DOHH2 (cell line): ENCODE measurements around the gene PLXNA2.

Experiments used
- H3F3A ChIP-seq: fragments of 200-600 bp; sonication (generic), shearing (Covaris generic); 2 replicates; pipeline ENCODE4 v1.6.0; 2016; ENCODE audit warnings: antibody characterized with exemption, mild to moderate bottlenecking; ENCODE audit not compliant: control insufficient read depth, insufficient read depth
- H3K27ac ChIP-seq: fragments of 200-600 bp; sonication (generic); 2 replicates; pipeline ENCODE4 v1.5.1; 2014; ENCODE audit warnings: low read depth, mild to moderate bottlenecking, low read length, moderate library complexity
- H3K27me3 ChIP-seq: fragments of 200-600 bp; sonication (generic); 2 replicates; pipeline ENCODE4 v1.6.1; 2014; ENCODE audit warnings: mild to moderate bottlenecking, low read length, mixed read lengths; ENCODE audit not compliant: control insufficient read depth
- H3K36me3 ChIP-seq: fragments of 200-600 bp; sonication (generic); 2 replicates; pipeline ENCODE4 v1.6.1; 2014; ENCODE audit warnings: mild to moderate bottlenecking, low read length, moderate library complexity, mixed read lengths; ENCODE audit not compliant: control insufficient read depth
- H3K4me1 ChIP-seq: fragments of 200-600 bp; sonication (generic); 2 replicates; pipeline ENCODE4 v1.6.1; 2014; ENCODE audit warnings: mild to moderate bottlenecking, low read length, mixed read lengths; ENCODE audit not compliant: control insufficient read depth
- H3K4me2 ChIP-seq: fragments of 200-600 bp; sonication (generic); 2 replicates; pipeline ENCODE4 v1.6.0; 2014; ENCODE audit warnings: mild to moderate bottlenecking, low read length, moderate library complexity
- H3K4me3 ChIP-seq: fragments of 200-600 bp; sonication (generic); 2 replicates; pipeline ENCODE4 v1.5.1; 2014; ENCODE audit warnings: mild to moderate bottlenecking, low read length, mixed read lengths
- H3K79me2 ChIP-seq: fragments of 200-600 bp; sonication (generic); 2 replicates; pipeline ENCODE4 v1.6.1; 2014; ENCODE audit warnings: mild to moderate bottlenecking, low read length, mixed read lengths; ENCODE audit not compliant: control insufficient read depth
- H3K9me2 ChIP-seq: fragments of 200-600 bp; sonication (generic); replicated peaks from 2 replicates; pipeline ENCODE4 v1.6.1; 2014; ENCODE audit warnings: mild to moderate bottlenecking, low read length, mixed read lengths; ENCODE audit not compliant: control insufficient read depth
- H3K9me3 ChIP-seq: fragments of 200-600 bp; sonication (generic); 2 replicates; pipeline ENCODE4 v1.6.1; 2014; ENCODE audit warnings: antibody characterized with exemption, low read length, mixed read lengths; ENCODE audit not compliant: control insufficient read depth, insufficient read depth
- H4K20me1 ChIP-seq: fragments of 200-600 bp; sonication (generic); 2 replicates; pipeline ENCODE4 v1.6.0; 2014; ENCODE audit warnings: low read depth, mild to moderate bottlenecking, antibody characterized with exemption, low read length, moderate library complexity; ENCODE audit not compliant: control insufficient read depth, insufficient read depth
- CTCF ChIP-seq: fragments of 200-600 bp; sonication (generic); IDR thresholded peaks from one replicate; pipeline ENCODE4 v1.5.1; 2014; ENCODE audit warnings: antibody characterized with exemption, mild to moderate bottlenecking, low read depth, low read length; ENCODE audit not compliant: poor library complexity, severe bottlenecking
- EZH2phosphoT487 ChIP-seq: fragments of 200-600 bp; sonication (generic); IDR thresholded peaks from 2 replicates; pipeline ENCODE4 v1.6.1; 2017; ENCODE audit warnings: borderline replicate concordance, mild to moderate bottlenecking, antibody characterized with exemption, low read length, moderate library complexity, mixed read lengths

Gene PLXNA2

GRCh38 chr1:208027861-208028260, 216.3 kb downstream of the PLXNA2 start:
- Histone ChIP-seq H3K9me2 (no peaks in the 10 kb centered on the region), H3K9me3 (no peaks in the 10 kb centered on the region), H3F3A (no peaks in the 10 kb centered on the region), H3K4me1 (no peaks in the 10 kb centered on the region), H3K27ac (no peak overlapping the region), H3K79me2 (no peaks in the 10 kb centered on the region), H3K36me3 (no peaks in the 10 kb centered on the region), H3K4me2 (no peak overlapping the region), H4K20me1 (no peaks in the 10 kb centered on the region), H3K4me3 (no peak overlapping the region), H3K27me3 (peaks cover 10% of the 10 kb centered on the region)
- no peak for TF ChIP-seq CTCF
- no peak for TF ChIP-seq EZH2phosphoT487

GRCh38 chr1:208026880-208027438, 217.2 kb downstream of the PLXNA2 start:
- Histone ChIP-seq H3K9me2 (no peaks in the 10 kb centered on the region), H3K36me3 (no peaks in the 10 kb centered on the region), H3K4me3 (no peak overlapping the region), H3K4me1 (no peaks in the 10 kb centered on the region), H4K20me1 (no peaks in the 10 kb centered on the region), H3K9me3 (no peaks in the 10 kb centered on the region), H3K27ac (no peak overlapping the region), H3F3A (no peaks in the 10 kb centered on the region), H3K4me2 (no peak overlapping the region), H3K79me2 (no peaks in the 10 kb centered on the region), H3K27me3 (peaks cover 10% of the 10 kb centered on the region)
- TF ChIP-seq EZH2phosphoT487 = no peak

- H3K79me2 ChIP-seq = no peaks in the 10 kb centered on the region
- TF ChIP-seq EZH2phosphoT487 (no peak), CTCF (no peak)
- no peak overlapping the region for H3K27ac ChIP-seq
- H3F3A ChIP-seq = no peaks in the 10 kb centered on the region
- H4K20me1 ChIP-seq = no peaks in the 10 kb centered on the region
- no peak overlapping the region for H3K4me3 ChIP-seq
- no peak overlapping the region for H3K4me2 ChIP-seq
- H3K27me3 ChIP-seq = peaks cover 7% of the 10 kb centered on the region
- H3K4me1 ChIP-seq = no peaks in the 10 kb centered on the region
- no peaks in the 10 kb centered on the region for H3K9me2 ChIP-seq
- no peaks in the 10 kb centered on the region for H3K9me3 ChIP-seq
- no peaks in the 10 kb centered on the region for H3K36me3 ChIP-seq
Observed at GRCh38 chr1:208025031-208025430, 219.2 kb downstream of the PLXNA2 start.

GRCh38 chr1:208024406-208024805, 219.8 kb downstream of the PLXNA2 start:
- H3K9me2 ChIP-seq = no peaks in the 10 kb centered on the region
- H3K4me3 ChIP-seq = no peak overlapping the region
- H3F3A ChIP-seq = no peaks in the 10 kb centered on the region
- H3K4me2 ChIP-seq = no peak overlapping the region
- no peaks in the 10 kb centered on the region for H3K79me2 ChIP-seq
- TF ChIP-seq EZH2phosphoT487 (no peak), CTCF (no peak)
- H3K9me3 ChIP-seq = no peaks in the 10 kb centered on the region
- no peak overlapping the region for H3K27ac ChIP-seq
- H3K36me3 ChIP-seq = no peaks in the 10 kb centered on the region
- no peaks in the 10 kb centered on the region for H3K4me1 ChIP-seq
- no peaks in the 10 kb centered on the region for H4K20me1 ChIP-seq
- H3K27me3 ChIP-seq = peaks cover 6% of the 10 kb centered on the region; the same call in 1 of the 2 replicates
